ENCODE results near the gene KCNMA1. TPM values are rescaled to one million over a fixed set of nuclear protein-coding genes. Genes with fewer than 3 reads are reported as not detected.
"Not testable (repeated sequence)": the region's sequence is repeated elsewhere in the genome, so short reads cannot be mapped to it uniquely, and the experiment has no call there.

KCNMA1 gene
- total and polyA plus RNA-seq, 2 donors (not counting 1 experiment from before 2014, with no cell fraction given): 0.82 to 3.1 TPM

DNA sequence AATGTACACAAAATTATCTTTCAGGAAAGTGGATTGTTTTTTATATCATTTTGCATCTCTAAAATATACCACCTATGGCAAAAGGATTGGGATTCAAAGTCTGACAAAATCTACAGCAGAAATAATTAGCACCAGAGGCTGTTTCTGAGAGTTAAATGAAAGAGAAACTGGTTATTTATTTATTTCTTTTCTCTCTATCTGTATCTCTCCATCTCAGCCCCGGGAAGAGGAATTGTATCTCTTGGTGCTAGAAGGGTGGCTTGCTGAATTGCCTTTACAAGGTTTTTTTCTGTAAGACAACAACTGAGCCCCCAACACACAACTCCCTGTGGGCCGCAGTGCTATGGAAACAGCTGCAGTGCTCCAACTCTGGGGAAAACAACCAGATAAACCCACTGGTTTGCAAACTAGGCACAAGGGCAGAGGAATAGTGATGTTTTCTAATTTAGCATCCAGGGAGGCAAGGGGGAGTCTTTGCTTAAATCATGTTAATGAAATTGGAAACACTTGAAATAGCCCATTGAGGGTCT lies 249.0 kb downstream of the KCNMA1 start:
- H3K9me3 ChIP-seq (ENCODE audit: control extremely low read depth in 1 of 3, control insufficient read depth in 2 of 3, insufficient read depth in 1 of 3, low read length in 2 of 3): no peaks in the 10 kb centered on the region
- H3K27me3 Mint-ChIP-seq: peaks cover 15% of the 10 kb centered on the region
- no peak overlapping the region for H3K27ac Mint-ChIP-seq
- no peak overlapping the region for H3K4me3 ChIP-seq (ENCODE audit: control extremely low read depth in 1 of 5, extremely low read depth in 1 of 5, insufficient read depth in 1 of 5, low read depth in 2 of 5, low read length in 4 of 5)
- H3K27me3 ChIP-seq (replicated peaks in 1 of 4; ENCODE audit: control extremely low read depth in 1 of 4, control insufficient read depth in 3 of 4, insufficient read depth in 4 of 4, low read length in 3 of 4): peaks cover 0 to 9% (median 0%) of the 10 kb centered on the region in 4 experiments
- no peak overlapping the region for H3K27ac ChIP-seq (ENCODE audit: low read length in 2 of 2)
- POLR2A ChIA-PET: no interaction called here
- no peak overlapping the region for H3K4me3 Mint-ChIP-seq
- no peak overlapping the region for H3K4me2 ChIP-seq (replicated peaks; ENCODE audit: low read depth, low read length, poor library complexity, severe bottlenecking)
- H2AFZ ChIP-seq (ENCODE audit: insufficient read depth, low read depth, low read length, poor library complexity, severe bottlenecking): no peak overlapping the region
- intact Hi-C loops (cut with micrococcal nuclease): no loop called here
- no peaks in the 10 kb centered on the region for H3K9me3 Mint-ChIP-seq (ENCODE audit: insufficient read depth)
- peaks cover 7% of the 10 kb centered on the region for H3K4me1 Mint-ChIP-seq
- no peak for TF ChIP-seq EZH2 (IDR thresholded peaks at IDR 0.05; ENCODE audit: borderline replicate concordance, insufficient read depth, low read depth, low read length, poor library complexity, severe bottlenecking)
- TF ChIP-seq, protein P1, sequence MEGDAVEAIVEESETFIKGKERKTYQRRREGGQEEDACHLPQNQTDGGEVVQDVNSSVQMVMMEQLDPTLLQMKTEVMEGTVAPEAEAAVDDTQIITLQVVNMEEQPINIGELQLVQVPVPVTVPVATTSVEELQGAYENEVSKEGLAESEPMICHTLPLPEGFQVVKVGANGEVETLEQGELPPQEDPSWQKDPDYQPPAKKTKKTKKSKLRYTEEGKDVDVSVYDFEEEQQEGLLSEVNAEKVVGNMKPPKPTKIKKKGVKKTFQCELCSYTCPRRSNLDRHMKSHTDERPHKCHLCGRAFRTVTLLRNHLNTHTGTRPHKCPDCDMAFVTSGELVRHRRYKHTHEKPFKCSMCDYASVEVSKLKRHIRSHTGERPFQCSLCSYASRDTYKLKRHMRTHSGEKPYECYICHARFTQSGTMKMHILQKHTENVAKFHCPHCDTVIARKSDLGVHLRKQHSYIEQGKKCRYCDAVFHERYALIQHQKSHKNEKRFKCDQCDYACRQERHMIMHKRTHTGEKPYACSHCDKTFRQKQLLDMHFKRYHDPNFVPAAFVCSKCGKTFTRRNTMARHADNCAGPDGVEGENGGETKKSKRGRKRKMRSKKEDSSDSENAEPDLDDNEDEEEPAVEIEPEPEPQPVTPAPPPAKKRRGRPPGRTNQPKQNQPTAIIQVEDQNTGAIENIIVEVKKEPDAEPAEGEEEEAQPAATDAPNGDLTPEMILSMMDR (IDR thresholded peaks at IDR 0.05): no peak
- no peaks in the 10 kb centered on the region for H3K4me1 ChIP-seq (ENCODE audit: control insufficient read depth in 2 of 2, insufficient read depth in 2 of 2, low read length in 2 of 2)
- ATAC-seq (ENCODE audit: low read depth): no peak
- no peaks in the 10 kb centered on the region for H4K20me1 ChIP-seq (ENCODE audit: control insufficient read depth, insufficient read depth, low read length, poor library complexity, severe bottlenecking)
- 80% methylated on average over 1 of the region's 2 CpGs for WGBS (ENCODE audit: insufficient coverage)
- no peaks in the 10 kb centered on the region for H3K79me2 ChIP-seq (ENCODE audit: control insufficient read depth, insufficient read depth, low read length)
- CTCF ChIA-PET: no interaction called here
- DNase-seq: no peak
- H3K9ac ChIP-seq (ENCODE audit: low read length): no peak overlapping the region
- no peaks in the 10 kb centered on the region for H3K36me3 ChIP-seq (replicated peaks in 1 of 2; ENCODE audit: control extremely low read depth in 1 of 2, control insufficient read depth in 1 of 2, extremely low read depth in 1 of 2, insufficient read depth in 2 of 2, low read length in 1 of 2)

DNA sequence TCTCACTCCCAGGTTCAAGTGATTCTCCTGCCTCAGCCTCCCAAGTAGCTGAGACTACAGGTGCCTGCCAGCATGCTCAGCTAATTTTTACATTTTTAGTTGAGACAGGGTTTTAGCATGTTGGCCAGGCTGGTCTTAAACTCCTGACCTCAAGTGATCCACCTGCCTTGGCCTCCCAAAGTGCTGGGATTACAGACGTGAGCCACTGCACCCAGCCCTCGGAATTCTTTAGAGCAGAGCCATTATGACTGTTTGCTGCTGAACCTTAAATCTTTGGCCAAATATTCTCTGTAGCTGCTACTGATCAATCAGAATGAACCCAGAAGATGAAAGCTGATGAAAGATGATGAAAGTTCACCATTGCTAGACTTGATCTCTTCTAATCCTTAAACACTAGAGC lies 249.9 kb downstream of the KCNMA1 start:
- peaks cover 15% of the 10 kb centered on the region for H3K27me3 Mint-ChIP-seq
- H3K79me2 ChIP-seq (ENCODE audit: control insufficient read depth, insufficient read depth, low read length); H3K4me3 Mint-ChIP-seq; H2AFZ ChIP-seq (ENCODE audit: insufficient read depth, low read depth, low read length, poor library complexity, severe bottlenecking); POLR2A ChIA-PET; H3K4me1 ChIP-seq (ENCODE audit: control insufficient read depth in 2 of 2, insufficient read depth in 2 of 2, low read length in 2 of 2); H3K4me1 Mint-ChIP-seq; H3K27ac Mint-ChIP-seq; intact Hi-C loops (cut with micrococcal nuclease); H4K20me1 ChIP-seq (ENCODE audit: control insufficient read depth, insufficient read depth, low read length, poor library complexity, severe bottlenecking); H3K4me3 ChIP-seq (ENCODE audit: control extremely low read depth in 1 of 5, extremely low read depth in 1 of 5, insufficient read depth in 1 of 5, low read depth in 2 of 5, low read length in 4 of 5); H3K36me3 ChIP-seq (replicated peaks in 1 of 2; ENCODE audit: control extremely low read depth in 1 of 2, control insufficient read depth in 1 of 2, extremely low read depth in 1 of 2, insufficient read depth in 2 of 2, low read length in 1 of 2); H3K9me3 Mint-ChIP-seq (ENCODE audit: insufficient read depth); ATAC-seq (ENCODE audit: low read depth); H3K4me2 ChIP-seq (replicated peaks; ENCODE audit: low read depth, low read length, poor library complexity, severe bottlenecking); DNase-seq; H3K27ac ChIP-seq (ENCODE audit: low read length in 2 of 2); H3K9me3 ChIP-seq (ENCODE audit: control extremely low read depth in 1 of 3, control insufficient read depth in 2 of 3, insufficient read depth in 1 of 3, low read length in 2 of 3); H3K27me3 ChIP-seq (replicated peaks in 1 of 4; ENCODE audit: control extremely low read depth in 1 of 4, control insufficient read depth in 3 of 4, insufficient read depth in 4 of 4, low read length in 3 of 4); H3K9ac ChIP-seq (ENCODE audit: low read length): not testable (repeated sequence)
- CTCF ChIA-PET: interaction anchor here (1.0 kb wide), 1 partner anchor 254 kb away, joined by 3 read pairs; no protein-coding TSS in a partner anchor
- 67% methylated on average over 1 of the region's 2 CpGs for WGBS (ENCODE audit: insufficient coverage)

All from B cell (primary cell).